NT2/D1 (cell line): ENCODE data around the gene SGPP2.

ENCODE experiments used
- SUZ12 ChIP-seq: IDR thresholded peaks from 2 replicates; pipeline ENCODE4 v1.6.1; 2011; ENCODE audit not compliant: insufficient read length, insufficient read depth; ENCODE audit errors: extremely low read depth
- YY1 ChIP-seq: IDR thresholded peaks from 2 replicates; pipeline ENCODE4 v1.6.1; 2011; ENCODE audit not compliant: insufficient read length, insufficient read depth

DNA sequence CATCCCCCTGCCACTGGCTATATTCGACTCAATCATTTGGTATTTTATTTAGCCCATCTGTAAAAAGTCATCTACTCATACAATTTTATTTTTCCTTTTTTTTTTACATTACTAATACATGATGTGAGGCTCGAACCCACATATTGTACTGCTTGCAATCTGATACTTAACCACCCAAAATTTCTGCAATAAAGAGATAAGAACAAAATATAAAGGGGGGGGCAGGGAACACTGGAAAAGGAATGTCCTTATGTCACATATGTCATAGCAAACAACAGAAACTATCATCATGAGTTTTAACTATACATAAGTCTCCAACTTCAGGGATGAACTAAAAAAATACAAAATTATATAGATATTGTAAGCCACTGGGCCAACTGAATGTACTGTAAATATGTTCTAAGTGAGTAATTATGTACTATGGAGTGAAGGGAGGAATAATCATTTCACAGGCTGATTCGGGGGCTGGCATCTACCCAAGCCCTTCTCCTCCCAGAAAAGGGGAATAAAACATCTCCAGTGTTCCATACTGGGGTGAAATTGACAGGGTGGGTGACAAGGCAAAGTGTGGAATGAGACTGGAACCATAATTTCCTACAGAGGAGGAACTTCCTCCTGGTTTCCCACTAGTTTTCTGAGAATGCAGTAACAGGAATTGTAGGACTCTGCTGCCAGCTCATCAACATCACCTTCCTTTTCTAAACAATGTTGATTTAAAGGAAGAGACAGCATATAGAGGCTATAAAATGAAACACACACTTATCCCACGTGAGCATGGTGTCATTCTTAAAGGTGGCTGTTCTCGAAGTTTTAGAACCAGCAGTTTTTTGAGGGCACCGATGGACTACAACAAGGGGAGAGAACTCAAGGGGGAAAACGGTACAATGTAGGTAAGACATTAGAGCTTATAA lies 152.1 kb downstream of the SGPP2 start:
- no peak for TF ChIP-seq YY1
- no peak for TF ChIP-seq SUZ12
